Pons (tissue), 1 donor: ENCODE measurements around the gene DGLUCY.
"Not testable (repeated sequence)": the region's sequence is repeated elsewhere in the genome, so short reads cannot be mapped to it uniquely, and the experiment has no call there.

Source experiments
- DNase-seq: peaks from one replicate; pipeline ENCODE4 v3.0.0-alpha.2; 2016; ENCODE audit warnings: low spot score

DGLUCY gene

GRCh38 chr14:91108941-91109611 is 4.8 kb upstream of the DGLUCY start:
- DNase-seq, result no peak

GRCh38 chr14:91111443-91111842 is 2.4 kb upstream of the DGLUCY start:
- DNase-seq, result no peak

- no peak for DNase-seq
Measured at GRCh38 chr14:91112194-91112593, 1.7 kb upstream of the DGLUCY start.

GRCh38 chr14:91114079-91115065 is 499 bp downstream of the DGLUCY start:
- peak; percentile 97 for DNase-seq

GRCh38 chr14:91115986-91116770 is 2.3 kb downstream of the DGLUCY start:
- no peak for DNase-seq

GRCh38 chr14:91116913-91117588 is 3.2 kb downstream of the DGLUCY start:
- DNase-seq, result no peak

GRCh38 chr14:91117960-91118359 is 4.1 kb downstream of the DGLUCY start:
- no peak for DNase-seq

- no peak for DNase-seq
Measured at GRCh38 chr14:91118511-91119068, 4.7 kb downstream of the DGLUCY start.

GRCh38 chr14:91119556-91120311 is 5.9 kb downstream of the DGLUCY start:
- DNase-seq, result no peak

- no peak for DNase-seq
Measured at GRCh38 chr14:91123201-91123600, 9.3 kb downstream of the DGLUCY start.

- not testable (repeated sequence) for DNase-seq
Measured at GRCh38 chr14:91124406-91125270, 10.8 kb downstream of the DGLUCY start.

- DNase-seq, result peak; percentile 38
Measured at GRCh38 chr14:91125271-91125660, 11.4 kb downstream of the DGLUCY start.

- DNase-seq, result no peak
Measured at GRCh38 chr14:91125801-91126200, 11.9 kb downstream of the DGLUCY start.

- DNase-seq, result no peak
Measured at GRCh38 chr14:91126761-91127160, 12.9 kb downstream of the DGLUCY start.

GRCh38 chr14:91127401-91127801 is 13.5 kb downstream of the DGLUCY start:
- no peak for DNase-seq

- DNase-seq, result no peak
Measured at GRCh38 chr14:91127924-91128323, 14.1 kb downstream of the DGLUCY start.

- no peak for DNase-seq
Measured at GRCh38 chr14:91128699-91129098, 14.8 kb downstream of the DGLUCY start.

- DNase-seq, result no peak
Measured at GRCh38 chr14:91129261-91129660, 15.4 kb downstream of the DGLUCY start.

- no peak for DNase-seq
Measured at GRCh38 chr14:91135039-91135438, 21.2 kb downstream of the DGLUCY start.
